Measurements from ENCODE around the gene IGSF21.

GRCh38 chr1:18139198-18139981, 31.8 kb downstream of the IGSF21 start:
- TF ChIP-seq, protein P1, sequence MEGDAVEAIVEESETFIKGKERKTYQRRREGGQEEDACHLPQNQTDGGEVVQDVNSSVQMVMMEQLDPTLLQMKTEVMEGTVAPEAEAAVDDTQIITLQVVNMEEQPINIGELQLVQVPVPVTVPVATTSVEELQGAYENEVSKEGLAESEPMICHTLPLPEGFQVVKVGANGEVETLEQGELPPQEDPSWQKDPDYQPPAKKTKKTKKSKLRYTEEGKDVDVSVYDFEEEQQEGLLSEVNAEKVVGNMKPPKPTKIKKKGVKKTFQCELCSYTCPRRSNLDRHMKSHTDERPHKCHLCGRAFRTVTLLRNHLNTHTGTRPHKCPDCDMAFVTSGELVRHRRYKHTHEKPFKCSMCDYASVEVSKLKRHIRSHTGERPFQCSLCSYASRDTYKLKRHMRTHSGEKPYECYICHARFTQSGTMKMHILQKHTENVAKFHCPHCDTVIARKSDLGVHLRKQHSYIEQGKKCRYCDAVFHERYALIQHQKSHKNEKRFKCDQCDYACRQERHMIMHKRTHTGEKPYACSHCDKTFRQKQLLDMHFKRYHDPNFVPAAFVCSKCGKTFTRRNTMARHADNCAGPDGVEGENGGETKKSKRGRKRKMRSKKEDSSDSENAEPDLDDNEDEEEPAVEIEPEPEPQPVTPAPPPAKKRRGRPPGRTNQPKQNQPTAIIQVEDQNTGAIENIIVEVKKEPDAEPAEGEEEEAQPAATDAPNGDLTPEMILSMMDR (IDR thresholded peaks at IDR 0.05), result no peak
- TF ChIP-seq ZNF281 (CRISPR knock-in tag; IDR thresholded peaks at IDR 0.05) (no peak), TP53 (CRISPR knock-in tag; IDR thresholded peaks at IDR 0.05) (no peak), E2F4 (CRISPR knock-in tag; IDR thresholded peaks at IDR 0.05; ENCODE audit: borderline replicate concordance, low read depth) (no peak), KAT7 (CRISPR knock-in tag; IDR thresholded peaks at IDR 0.05; ENCODE audit: borderline replicate concordance) (no peak), NFE2L1 (CRISPR knock-in tag; IDR thresholded peaks at IDR 0.05) (no peak), GABPB1 (CRISPR knock-in tag; IDR thresholded peaks at IDR 0.05) (no peak), ZNF416 (CRISPR knock-in tag; IDR thresholded peaks at IDR 0.05) (no peak), RELA (CRISPR knock-in tag; IDR thresholded peaks at IDR 0.05; ENCODE audit: borderline replicate concordance) (no peak), CREB1 (CRISPR knock-in tag; IDR thresholded peaks at IDR 0.05) (no peak), SMAD4 (CRISPR knock-in tag; IDR thresholded peaks at IDR 0.05) (no peak), ZNF232 (CRISPR knock-in tag; IDR thresholded peaks at IDR 0.05) (no peak)
- TF ChIP-seq, protein P2, sequence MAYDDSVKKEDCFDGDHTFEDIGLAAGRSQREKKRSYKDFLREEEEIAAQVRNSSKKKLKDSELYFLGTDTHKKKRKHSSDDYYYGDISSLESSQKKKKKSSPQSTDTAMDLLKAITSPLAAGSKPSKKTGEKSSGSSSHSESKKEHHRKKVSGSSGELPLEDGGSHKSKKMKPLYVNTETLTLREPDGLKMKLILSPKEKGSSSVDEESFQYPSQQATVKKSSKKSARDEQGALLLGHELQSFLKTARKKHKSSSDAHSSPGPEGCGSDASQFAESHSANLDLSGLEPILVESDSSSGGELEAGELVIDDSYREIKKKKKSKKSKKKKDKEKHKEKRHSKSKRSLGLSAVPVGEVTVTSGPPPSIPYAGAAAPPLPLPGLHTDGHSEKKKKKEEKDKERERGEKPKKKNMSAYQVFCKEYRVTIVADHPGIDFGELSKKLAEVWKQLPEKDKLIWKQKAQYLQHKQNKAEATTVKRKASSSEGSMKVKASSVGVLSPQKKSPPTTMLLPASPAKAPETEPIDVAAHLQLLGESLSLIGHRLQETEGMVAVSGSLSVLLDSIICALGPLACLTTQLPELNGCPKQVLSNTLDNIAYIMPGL (CRISPR knock-in tag; IDR thresholded peaks at IDR 0.05), result no peak

Measured in WTC11 (cell line).